Natural killer cell treated with Interleukin-12 subunit alpha and Interleukin-12 subunit beta and Interleukin-15 and Interleukin-18, amount 100 ng/mL, for 72 hours (primary cell): ENCODE measurements around the gene KIF13A. TPM values are rescaled to one million over a fixed set of nuclear protein-coding genes. Genes with fewer than 3 reads are reported as not detected.
"Not testable (repeated sequence)": the region's sequence is repeated elsewhere in the genome, so short reads cannot be mapped to it uniquely, and the experiment has no call there.

Experiments
- ATAC-seq, 2 donors: fragments of 150-1000 bp; cut with Tn5 transposase in 1 of 2; sonication (Bioruptor Pico), chemical (Tn5 transposase) in 1 of 2; 2 replicates each; pipeline ENCODE4 v1.10.0; 2021
- DNase-seq: peaks from one replicate; pipeline ENCODE4 v3.0.0; 2022; ENCODE audit warnings: low spot score
- H3K27ac Mint-ChIP-seq, 2 donors: 1 replicate in 1 of 2; 2 replicates in 1 of 2; pipeline ENCODE4 v1.8.0; 2022; ENCODE audit warnings: mixed read lengths in 2 of 2, mild to moderate bottlenecking in 1 of 2, moderate library complexity in 1 of 2
- H3K27me3 Mint-ChIP-seq, 2 donors: 1 replicate in 1 of 2; 2 replicates in 1 of 2; pipeline ENCODE4 v1.8.0; 2022; ENCODE audit warnings: mixed read lengths in 2 of 2
- H3K36me3 Mint-ChIP-seq: one replicate; pipeline ENCODE4 v1.8.0; 2022; ENCODE audit warnings: mixed read lengths
- H3K4me1 Mint-ChIP-seq, 2 donors: 1 replicate in 1 of 2; 2 replicates in 1 of 2; pipeline ENCODE4 v1.8.0; 2022; ENCODE audit warnings: low read depth in 2 of 2, mixed read lengths in 2 of 2, mild to moderate bottlenecking in 1 of 2
- H3K4me3 Mint-ChIP-seq: one replicate; pipeline ENCODE4 v1.8.0; 2022; ENCODE audit warnings: mixed read lengths
- H3K9me3 Mint-ChIP-seq: 2 replicates; pipeline ENCODE4 v1.8.0; 2022; ENCODE audit warnings: mixed read lengths
- total RNA-seq, 2 donors: library from RNA; stranded (reverse); gene quantifications; one replicate each; pipeline ENCODE4 v1.2.3, GENCODE V29; 2022

The KIF13A gene
- total RNA-seq, 2 donors from 2014 or later: 8.2 to 33.6 TPM

DNA sequence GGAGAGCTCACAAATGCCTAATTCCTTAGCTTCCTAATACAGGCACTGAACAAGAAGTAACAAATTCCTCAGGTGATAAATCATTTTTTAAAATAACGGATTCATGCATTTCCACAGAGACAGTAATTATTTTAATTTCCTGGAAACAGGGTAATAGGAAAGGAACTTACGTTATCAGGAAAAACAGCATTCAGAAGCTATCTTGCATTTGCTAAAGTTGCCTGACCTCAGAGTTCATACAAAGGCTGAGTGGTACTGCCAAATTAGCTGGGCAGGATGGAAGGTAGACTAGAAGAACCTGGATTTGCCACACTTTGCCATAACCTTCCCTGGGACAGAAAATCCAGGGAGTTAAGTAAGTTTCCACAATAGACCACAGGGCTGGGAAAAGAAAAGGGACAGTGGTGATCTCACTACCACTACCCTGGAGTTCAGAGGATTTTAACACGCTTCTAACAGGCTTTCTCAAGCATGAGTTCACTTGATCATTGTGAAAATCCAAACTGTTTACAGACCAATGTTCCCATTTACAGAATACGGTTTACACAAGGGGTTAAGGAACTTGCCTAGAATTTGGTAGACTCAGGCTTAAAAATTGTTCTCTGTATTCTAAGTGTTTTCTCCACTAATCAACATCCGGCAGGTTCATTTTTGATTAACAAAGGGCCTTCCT lies 57.0 kb downstream of the KIF13A start:
- Mint-ChIP-seq H3K4me1 (peaks cover 18 to 32% of the 10 kb centered on the region in 2 donors), H3K27ac (no peak overlapping the region), H3K9me3 (no peaks in the 10 kb centered on the region), H3K27me3 (peaks cover 0 to under 1% of the 10 kb centered on the region in 2 donors), H3K36me3 (no peaks in the 10 kb centered on the region), H3K4me3 (no peak overlapping the region)
- ATAC-seq (no peak), DNase-seq (no peak)

DNA sequence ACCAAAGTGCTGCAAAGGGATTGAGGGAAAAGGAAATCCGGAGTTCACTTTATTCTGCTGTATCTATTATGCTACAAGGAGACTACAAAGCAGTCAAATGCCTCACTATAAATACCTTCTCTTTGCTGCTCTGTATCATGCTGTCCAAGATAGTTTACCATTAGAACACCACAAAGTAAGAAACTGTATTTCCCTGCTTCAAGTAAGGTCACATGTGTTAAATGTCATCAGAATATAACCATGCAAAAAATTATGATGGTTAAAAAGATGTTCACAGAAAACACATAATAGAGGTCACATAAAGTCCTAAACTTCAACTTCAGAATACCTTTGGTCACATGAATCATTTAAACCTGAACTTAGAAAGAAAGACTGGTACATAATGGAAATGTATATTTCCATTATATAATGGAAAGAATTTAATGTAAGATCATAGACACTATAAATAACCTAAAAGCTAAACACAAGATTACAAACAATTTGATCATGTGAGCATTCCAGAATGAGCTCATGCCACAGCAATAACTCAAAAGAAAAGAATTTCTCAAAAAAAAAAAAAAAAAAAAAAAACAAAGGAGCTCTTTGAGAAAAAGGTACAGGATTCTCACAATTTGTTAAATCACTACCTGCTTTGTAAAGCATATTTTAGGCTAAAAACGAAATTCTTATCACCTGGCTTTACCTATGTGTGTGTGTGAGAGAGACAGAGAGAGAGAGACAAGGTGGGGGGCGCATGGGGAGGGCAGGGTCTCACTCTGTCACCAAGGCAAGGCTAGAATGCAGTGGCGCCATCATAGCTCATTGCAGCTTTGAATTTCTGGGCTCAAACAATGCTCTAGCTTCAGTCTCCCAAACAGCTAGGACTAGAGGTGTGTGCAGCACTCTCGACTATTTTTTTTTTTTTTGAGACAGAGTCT lies 58.7 kb downstream of the KIF13A start:
- H3K4me3 Mint-ChIP-seq: no peak overlapping the region
- H3K36me3 Mint-ChIP-seq: no peaks in the 10 kb centered on the region

DNA sequence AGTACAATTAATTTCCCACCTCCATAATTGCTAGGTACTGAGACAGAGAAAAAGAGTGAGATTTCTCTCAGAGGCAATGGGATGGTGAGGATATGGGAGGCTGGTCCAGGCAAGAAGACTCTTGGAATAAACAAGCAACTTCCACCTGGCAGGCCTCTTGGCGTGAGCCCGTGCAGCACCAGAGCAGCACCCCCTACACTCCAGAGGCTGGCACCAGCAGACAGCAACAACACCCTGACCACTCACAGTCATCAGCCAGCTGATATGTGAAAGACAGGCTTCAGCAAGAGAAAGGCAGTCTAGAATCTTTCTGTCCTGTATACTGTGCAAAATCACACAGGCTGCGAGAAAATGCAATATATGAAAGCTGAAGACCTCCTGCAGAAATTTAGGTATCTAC lies 59.7 kb downstream of the KIF13A start:
- peak; percentile 58 to 61 for ATAC-seq
- no peak for DNase-seq
- peak overlapping the region in 1 of 2 donors; percentile 52 for H3K27ac Mint-ChIP-seq
- H3K27me3 Mint-ChIP-seq: peaks cover 0 to 14% of the 10 kb centered on the region in 2 donors
- H3K4me3 Mint-ChIP-seq: no peak overlapping the region
- H3K9me3 Mint-ChIP-seq: no peaks in the 10 kb centered on the region
- H3K4me1 Mint-ChIP-seq: peaks cover 17 to 34% of the 10 kb centered on the region in 2 donors
- no peaks in the 10 kb centered on the region for H3K36me3 Mint-ChIP-seq

More for the DNA sequence above, 58.7 kb downstream of the KIF13A start:
- DNase-seq (no peak), ATAC-seq (no peak)
- Mint-ChIP-seq H3K27me3 (peaks cover 0 to 14% of the 10 kb centered on the region in 2 donors), H3K4me1 (peaks cover 18 to 32% of the 10 kb centered on the region in 2 donors), H3K27ac (no peak overlapping the region), H3K9me3 (no peaks in the 10 kb centered on the region)

DNA sequence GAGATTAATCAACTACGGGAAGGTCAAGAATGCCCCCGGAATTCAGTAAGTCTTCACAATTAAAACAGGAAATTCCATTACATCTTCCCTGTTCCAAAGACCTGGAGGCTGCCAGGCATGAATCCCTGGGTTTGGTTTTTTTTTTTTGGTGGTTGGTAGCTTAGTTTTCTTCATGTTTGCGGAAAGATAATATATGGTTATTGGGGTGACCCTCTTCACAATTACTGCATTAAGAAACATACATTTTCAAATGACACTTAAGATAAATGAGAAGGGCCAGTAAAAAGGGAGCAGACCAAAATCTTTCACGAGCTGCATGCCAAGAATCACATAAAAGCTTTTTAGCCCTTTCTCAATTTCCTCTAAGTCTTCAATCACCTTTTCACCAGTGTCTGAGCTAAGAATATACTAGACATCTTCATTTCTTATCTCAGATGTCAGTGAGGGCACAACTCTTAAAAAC lies 64.0 kb downstream of the KIF13A start:
- H3K9me3 Mint-ChIP-seq: no peaks in the 10 kb centered on the region
- H3K27ac Mint-ChIP-seq: no peak overlapping the region
- DNase-seq: no peak
- peaks cover 0 to 14% of the 10 kb centered on the region in 2 donors for H3K27me3 Mint-ChIP-seq
- no peak overlapping the region for H3K4me3 Mint-ChIP-seq
- no peak for ATAC-seq
- H3K4me1 Mint-ChIP-seq: peaks cover 7 to 16% of the 10 kb centered on the region in 2 donors
- no peaks in the 10 kb centered on the region for H3K36me3 Mint-ChIP-seq

DNA sequence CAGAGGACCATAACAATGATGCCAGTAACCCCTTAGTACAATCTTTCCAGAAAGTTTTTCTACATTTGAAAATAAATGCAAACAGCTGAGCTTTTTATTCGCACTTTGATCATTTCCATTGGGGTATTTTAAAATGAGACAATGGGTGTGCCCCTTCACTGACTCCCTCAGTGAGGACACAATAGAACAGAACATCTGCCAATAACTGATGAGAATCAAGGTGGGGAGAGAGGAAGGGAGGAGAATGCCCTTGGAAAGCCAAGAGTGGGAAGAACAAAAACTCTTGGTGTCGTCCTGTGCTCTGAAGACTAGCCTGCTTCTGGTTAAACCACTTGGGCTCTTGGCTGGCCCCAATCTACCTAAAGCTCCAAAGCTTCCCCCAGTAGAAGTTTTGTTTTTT lies 66.0 kb downstream of the KIF13A start:
- no peaks in the 10 kb centered on the region for H3K9me3 Mint-ChIP-seq
- DNase-seq (no peak), ATAC-seq (no peak)
- H3K27ac Mint-ChIP-seq: no peak overlapping the region
- H3K36me3 Mint-ChIP-seq: no peaks in the 10 kb centered on the region
- peaks cover 0 to 14% of the 10 kb centered on the region in 2 donors for H3K27me3 Mint-ChIP-seq
- H3K4me3 Mint-ChIP-seq: no peak overlapping the region
- peaks cover 0 to 3% of the 10 kb centered on the region in 2 donors for H3K4me1 Mint-ChIP-seq

DNA sequence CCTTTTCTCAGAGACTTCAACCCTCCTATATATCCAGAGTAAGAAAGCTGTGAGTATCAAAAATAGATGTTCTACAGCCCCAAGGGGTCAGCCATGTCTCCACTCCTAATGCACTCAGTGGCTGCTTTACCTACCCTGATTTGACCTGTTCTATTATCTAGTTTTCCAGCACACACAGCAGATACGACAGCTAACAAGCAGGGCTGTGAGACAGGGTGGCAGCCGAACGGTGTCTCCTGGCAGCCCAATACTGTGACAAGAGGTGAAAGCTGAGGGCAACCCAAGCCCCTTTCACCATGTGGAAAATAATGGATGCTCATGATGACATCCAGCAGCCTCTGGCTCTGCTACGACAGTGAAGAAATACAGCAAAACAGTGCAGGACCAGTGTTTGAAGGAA lies 67.9 kb downstream of the KIF13A start:
- Mint-ChIP-seq H3K27me3 (peaks cover 0 to 4% of the 10 kb centered on the region in 2 donors), H3K36me3 (no peaks in the 10 kb centered on the region), H3K4me3 (no peak overlapping the region), H3K4me1 (peaks cover 0 to 3% of the 10 kb centered on the region in 2 donors), H3K27ac (no peak overlapping the region), H3K9me3 (no peaks in the 10 kb centered on the region)
- ATAC-seq: no peak
- no peak for DNase-seq

DNA sequence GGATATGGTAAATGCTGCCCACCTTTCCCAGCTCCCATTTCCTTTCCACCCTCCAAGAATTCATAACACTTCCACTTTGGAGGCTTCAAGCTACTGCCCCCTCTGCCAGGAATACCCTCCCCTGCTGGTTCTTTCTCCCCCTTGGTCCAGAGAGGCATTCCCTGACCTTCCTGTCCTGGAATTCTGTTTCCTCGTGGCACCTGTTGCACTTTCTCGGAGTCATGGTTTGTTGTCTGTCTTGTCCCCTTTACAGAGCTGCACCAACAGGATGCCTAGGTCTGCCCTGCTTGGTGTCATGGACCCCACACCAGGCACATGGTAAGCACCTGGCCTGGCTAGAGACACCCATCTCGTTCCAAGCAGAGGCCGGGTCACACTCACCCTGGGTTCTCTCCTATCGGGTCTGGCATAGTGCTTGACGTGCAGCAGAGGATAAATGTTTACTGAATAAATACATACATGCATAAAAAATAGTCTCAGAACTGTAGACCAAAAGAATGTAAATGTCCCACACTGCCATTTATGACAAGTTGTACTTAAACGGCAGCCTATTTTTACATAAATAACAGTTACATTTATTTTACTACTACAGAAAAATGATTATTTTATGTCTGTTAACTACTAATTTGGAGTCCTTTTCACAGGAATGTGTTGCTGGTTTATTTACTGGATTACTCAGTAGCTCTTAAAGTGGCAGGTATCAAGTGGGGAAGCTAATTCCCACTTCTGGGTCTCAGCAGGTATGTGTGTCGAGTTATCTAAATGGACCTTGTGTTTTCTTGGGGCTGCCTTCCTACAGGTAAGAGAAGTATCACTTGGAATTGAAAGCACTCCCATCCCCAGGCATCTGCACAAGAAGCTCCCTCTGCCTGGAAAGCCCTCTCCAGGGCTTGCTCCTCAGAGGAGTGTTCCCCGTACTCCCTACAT lies 69.3 kb downstream of the KIF13A start:
- Mint-ChIP-seq H3K4me3 (no peak overlapping the region), H3K4me1 (peaks cover 0 to 3% of the 10 kb centered on the region in 2 donors), H3K27me3 (no peaks in the 10 kb centered on the region), H3K27ac (no peak overlapping the region), H3K36me3 (no peaks in the 10 kb centered on the region), H3K9me3 (no peaks in the 10 kb centered on the region)
- DNase-seq: no peak
- ATAC-seq: no peak

DNA sequence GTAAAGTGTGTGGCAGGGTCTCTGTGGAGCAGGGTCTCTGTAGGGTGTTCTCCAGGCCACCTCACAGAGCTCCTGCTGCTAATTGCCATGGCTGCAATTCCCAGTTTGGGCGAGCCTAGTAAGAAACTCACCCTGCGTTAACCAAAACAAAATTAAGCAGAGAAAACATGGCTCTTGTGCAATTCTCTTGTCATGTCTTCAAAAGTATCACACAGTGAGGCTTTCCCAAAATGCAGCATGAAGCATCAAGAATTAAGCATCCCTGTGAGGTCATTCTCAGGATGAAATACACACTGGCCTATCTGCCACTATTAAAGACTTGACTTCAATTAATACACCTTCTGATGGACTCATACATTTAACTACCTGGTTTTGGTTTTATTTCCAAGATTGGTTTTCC lies 72.8 kb downstream of the KIF13A start:
- no peak for ATAC-seq
- no peaks in the 10 kb centered on the region for H3K9me3 Mint-ChIP-seq
- DNase-seq: no peak
- no peaks in the 10 kb centered on the region for H3K27me3 Mint-ChIP-seq
- no peak overlapping the region for H3K4me3 Mint-ChIP-seq
- peaks cover 0 to 3% of the 10 kb centered on the region in 2 donors for H3K4me1 Mint-ChIP-seq
- no peaks in the 10 kb centered on the region for H3K36me3 Mint-ChIP-seq
- no peak overlapping the region for H3K27ac Mint-ChIP-seq

DNA sequence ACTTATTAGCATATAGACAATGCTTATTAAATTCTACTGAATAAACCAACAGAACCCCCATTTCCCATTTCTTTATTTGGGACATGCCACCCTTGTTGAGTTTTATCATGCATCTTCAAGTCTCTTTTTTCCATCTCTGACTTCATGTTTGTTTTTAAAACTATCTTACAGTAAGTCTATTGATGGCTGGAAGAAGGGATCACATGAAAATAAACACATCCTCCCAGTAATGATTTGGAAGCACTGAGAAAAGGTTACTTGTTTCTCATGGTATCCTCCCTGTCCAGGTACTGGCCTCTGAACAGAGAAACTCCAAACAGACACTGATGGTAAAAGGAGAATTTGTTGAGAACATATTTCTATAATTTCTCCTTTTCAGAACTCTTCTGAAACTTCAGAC lies 74.9 kb downstream of the KIF13A start:
- Mint-ChIP-seq H3K27me3 (no peaks in the 10 kb centered on the region), H3K27ac (no peak overlapping the region), H3K9me3 (peaks cover 4% of the 10 kb centered on the region), H3K36me3 (no peaks in the 10 kb centered on the region), H3K4me1 (peaks cover 14 to 19% of the 10 kb centered on the region in 2 donors), H3K4me3 (no peak overlapping the region)
- no peak for DNase-seq
- ATAC-seq: no peak

DNA sequence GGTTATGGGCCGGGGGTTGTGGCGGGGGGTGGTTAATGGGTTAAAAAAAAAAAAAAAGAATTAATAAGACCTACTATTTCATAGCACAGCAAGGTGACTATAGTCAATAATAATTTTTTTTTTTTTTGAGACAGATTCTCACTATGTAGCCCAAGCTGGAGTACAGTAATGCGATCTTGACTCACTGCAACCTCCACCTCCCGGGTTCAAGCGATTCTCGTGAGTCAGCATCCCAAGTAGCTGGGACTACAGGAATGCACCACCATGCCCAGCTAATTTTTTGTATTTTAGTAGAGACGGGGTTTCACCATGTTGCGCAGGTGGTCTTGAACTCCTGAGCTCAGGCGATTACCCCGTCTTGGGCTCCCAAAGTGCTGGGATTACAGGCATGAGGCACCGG lies 75.8 kb downstream of the KIF13A start:
- H3K36me3 Mint-ChIP-seq, H3K27me3 Mint-ChIP-seq, H3K9me3 Mint-ChIP-seq, DNase-seq, ATAC-seq, H3K27ac Mint-ChIP-seq, H3K4me3 Mint-ChIP-seq: not testable (repeated sequence)
- H3K4me1 Mint-ChIP-seq: peaks cover 22 to 27% of the 10 kb centered on the region in 2 donors

DNA sequence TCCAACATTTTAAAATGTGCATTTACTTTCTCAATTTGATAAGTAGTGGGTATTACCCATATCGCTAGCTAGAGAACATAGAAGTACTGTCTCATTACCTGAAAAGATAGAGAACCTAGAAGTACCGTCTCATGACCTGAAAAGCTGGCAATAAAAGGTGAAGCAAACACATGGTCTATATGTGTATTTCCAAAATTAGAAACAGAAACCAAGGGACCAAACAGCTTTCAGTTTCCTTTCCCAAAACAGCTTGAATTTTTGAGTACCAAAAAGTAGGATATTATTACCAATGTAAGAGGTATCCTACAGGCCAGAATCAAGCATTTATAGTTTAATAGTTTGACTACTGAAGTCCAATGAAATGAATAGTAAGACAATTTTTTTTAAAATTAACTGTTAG lies 77.2 kb downstream of the KIF13A start:
- Mint-ChIP-seq H3K4me3 (no peak overlapping the region), H3K9me3 (peaks cover 4% of the 10 kb centered on the region), H3K36me3 (no peaks in the 10 kb centered on the region), H3K27ac (peak overlapping the region in 1 of 2 donors; percentile 92), H3K4me1 (peaks cover 32 to 36% of the 10 kb centered on the region in 2 donors), H3K27me3 (no peaks in the 10 kb centered on the region)
- ATAC-seq: no peak
- DNase-seq: no peak

DNA sequence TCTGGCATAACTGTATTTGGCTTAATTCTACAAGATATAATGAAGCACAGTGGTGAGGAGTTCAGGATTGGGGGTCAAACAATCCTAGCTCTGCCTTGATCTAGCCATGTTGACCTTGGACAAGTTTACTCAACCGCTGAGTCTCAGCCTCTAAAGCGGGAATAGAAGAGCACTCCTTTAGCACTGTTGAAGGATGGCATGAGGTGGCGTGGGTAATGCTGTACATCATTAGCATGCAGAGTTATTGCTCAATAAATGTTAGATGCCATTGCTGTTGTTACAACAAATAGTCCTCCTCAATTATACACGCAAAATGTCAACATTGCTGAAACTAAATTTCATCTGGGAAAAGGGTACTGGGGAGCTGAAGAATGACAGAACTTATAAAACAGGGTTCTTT lies 78.6 kb downstream of the KIF13A start:
- ATAC-seq: no peak
- peaks cover 4% of the 10 kb centered on the region for H3K9me3 Mint-ChIP-seq
- peaks cover 33 to 36% of the 10 kb centered on the region in 2 donors for H3K4me1 Mint-ChIP-seq
- peak overlapping the region; percentile 87 to 92 for H3K27ac Mint-ChIP-seq
- H3K27me3 Mint-ChIP-seq: no peaks in the 10 kb centered on the region
- H3K4me3 Mint-ChIP-seq: peak overlapping the region; percentile 68
- H3K36me3 Mint-ChIP-seq: no peaks in the 10 kb centered on the region
- no peak for DNase-seq
